ENCODE measurements around the gene PCMT1. TPM values are rescaled to one million over a fixed set of nuclear protein-coding genes. Genes with fewer than 3 reads are reported as not detected.

Gene PCMT1
- polyA plus RNA-seq, 3 donors: 84.8 to 315 (median 262) TPM

GRCh38 chr6:149779644-149779963, 30.1 kb downstream of the PCMT1 start:
- no CpG with 5 or more reads among the region's 2 CpGs for WGBS (ENCODE audit: insufficient coverage)
- Histone ChIP-seq H3K79me2 (ENCODE audit: insufficient read depth, low read length) (peaks cover 91% of the 10 kb centered on the region), H4K20me1 (ENCODE audit: insufficient read depth, low read length) (peaks cover 87% of the 10 kb centered on the region), H3K9me3 (replicated peaks in 1 of 2; ENCODE audit: control insufficient read depth in 1 of 2, insufficient read depth in 1 of 2, low read length in 2 of 2) (no peaks in the 10 kb centered on the region), H3K27ac (ENCODE audit: low read depth in 1 of 2, low read length in 2 of 2) (peak overlapping the region in 1 of 2 donors; percentile 36), H3K36me3 (replicated peaks in 1 of 2; ENCODE audit: control insufficient read depth in 1 of 2, insufficient read depth in 2 of 2, low read length in 2 of 2) (peaks cover 74 to 94% of the 10 kb centered on the region in 2 donors), H3K9ac (ENCODE audit: insufficient read depth, low read length, poor library complexity, severe bottlenecking) (no peak overlapping the region), H3K4me2 (replicated peaks; ENCODE audit: extremely low read depth, low read length, poor library complexity, severe bottlenecking) (no peak overlapping the region), H3K4me1 (ENCODE audit: control insufficient read depth in 1 of 2, insufficient read depth in 2 of 2, low read length in 2 of 2) (no peaks in the 10 kb centered on the region), H2AFZ (ENCODE audit: insufficient read depth, low read depth, low read length, poor library complexity, severe bottlenecking) (no peak overlapping the region), H3K4me3 (replicated peaks in 1 of 3; ENCODE audit: low read depth in 2 of 3, low read length in 3 of 3) (no peak overlapping the region), H3K27me3 (ENCODE audit: control insufficient read depth in 2 of 2, insufficient read depth in 2 of 2, low read length in 2 of 2) (no peaks in the 10 kb centered on the region)
- H3K27ac Mint-ChIP-seq: peak overlapping the region in 1 of 7 donors; percentile 69
- intact Hi-C loops (cut with micrococcal nuclease): loop anchor here in 1 of 2 donors (10.0 kb wide), 1 partner anchor 55 kb away; no protein-coding TSS in a partner anchor
- no peaks in the 10 kb centered on the region for H3K27me3 Mint-ChIP-seq (ENCODE audit: low read depth in 3 of 3)
- no peak for DNase-seq
- no peak overlapping the region for H3K4me3 Mint-ChIP-seq
- TF ChIP-seq CTCF (IDR thresholded peaks at IDR 0.05): no peak
- peaks cover 52 to 78% of the 10 kb centered on the region in 2 donors for H3K36me3 Mint-ChIP-seq
- H3K4me1 Mint-ChIP-seq: peaks cover 3% of the 10 kb centered on the region
- H3K9me3 Mint-ChIP-seq: peaks cover 0 to 2% (median 0%) of the 10 kb centered on the region in 7 donors

GRCh38 chr6:149781715-149782114, 32.2 kb downstream of the PCMT1 start:
- peaks cover 3% of the 10 kb centered on the region for H3K4me1 Mint-ChIP-seq
- Histone ChIP-seq H3K9ac (ENCODE audit: insufficient read depth, low read length, poor library complexity, severe bottlenecking) (no peak overlapping the region), H3K27me3 (ENCODE audit: control insufficient read depth in 2 of 2, insufficient read depth in 2 of 2, low read length in 2 of 2) (no peaks in the 10 kb centered on the region), H3K4me3 (replicated peaks in 1 of 3; ENCODE audit: low read depth in 2 of 3, low read length in 3 of 3) (no peak overlapping the region), H3K9me3 (replicated peaks in 1 of 2; ENCODE audit: control insufficient read depth in 1 of 2, insufficient read depth in 1 of 2, low read length in 2 of 2) (no peaks in the 10 kb centered on the region), H3K27ac (ENCODE audit: low read depth in 1 of 2, low read length in 2 of 2) (no peak overlapping the region), H4K20me1 (ENCODE audit: insufficient read depth, low read length) (peaks cover 74% of the 10 kb centered on the region), H3K79me2 (ENCODE audit: insufficient read depth, low read length) (peaks cover 75% of the 10 kb centered on the region), H3K4me1 (ENCODE audit: control insufficient read depth in 1 of 2, insufficient read depth in 2 of 2, low read length in 2 of 2) (no peaks in the 10 kb centered on the region), H3K4me2 (replicated peaks; ENCODE audit: extremely low read depth, low read length, poor library complexity, severe bottlenecking) (no peak overlapping the region), H2AFZ (ENCODE audit: insufficient read depth, low read depth, low read length, poor library complexity, severe bottlenecking) (no peak overlapping the region), H3K36me3 (replicated peaks in 1 of 2; ENCODE audit: control insufficient read depth in 1 of 2, insufficient read depth in 2 of 2, low read length in 2 of 2) (peaks cover 58 to 75% of the 10 kb centered on the region in 2 donors)
- H3K9me3 Mint-ChIP-seq: peaks cover 0 to 2% (median 0%) of the 10 kb centered on the region in 7 donors
- H3K4me3 Mint-ChIP-seq: no peak overlapping the region
- no peak for DNase-seq
- peaks cover 44 to 60% of the 10 kb centered on the region in 2 donors for H3K36me3 Mint-ChIP-seq
- peak overlapping the region in 1 of 7 donors; percentile 73 for H3K27ac Mint-ChIP-seq
- no peak for TF ChIP-seq CTCF (IDR thresholded peaks at IDR 0.05)
- no peaks in the 10 kb centered on the region for H3K27me3 Mint-ChIP-seq (ENCODE audit: low read depth in 3 of 3)
- intact Hi-C loops (cut with micrococcal nuclease): no loop called here
